WI38 (cell line): ENCODE data around the gene XRCC5.

ENCODE experiments used
- H3K4me3 ChIP-seq: 2 replicates; pipeline ENCODE4 v1.5.1; 2011; ENCODE audit warnings: low read depth, mild to moderate bottlenecking, control low read depth, low read length
- TF ChIP-seq, protein P1 (sequence below): IDR thresholded peaks from 2 replicates; pipeline ENCODE4 v1.5.1; 2012; ENCODE audit warnings: low read depth, mild to moderate bottlenecking, control low read depth, low read length

The XRCC5 gene

DNA sequence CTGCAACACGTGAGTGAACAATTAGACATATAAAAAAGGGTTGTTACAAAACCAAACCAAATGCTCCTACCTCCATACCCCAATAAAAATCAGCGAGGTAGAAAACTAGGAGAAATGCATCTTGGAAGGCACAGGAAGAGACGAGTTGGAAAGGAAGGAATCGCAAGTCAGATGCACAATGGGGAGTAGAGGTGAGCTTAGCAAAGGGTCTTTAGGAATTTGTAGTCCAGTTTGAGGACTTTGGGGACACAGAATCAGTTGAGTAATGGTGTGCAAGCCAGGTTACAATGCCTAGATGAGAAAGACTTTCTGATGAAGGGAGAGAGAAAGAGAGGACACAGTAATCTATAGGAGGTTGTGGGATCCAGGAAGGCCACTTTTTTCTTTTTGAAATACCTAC lies 35.7 kb downstream of the XRCC5 start:
- H3K4me3 ChIP-seq: no peak overlapping the region
- TF ChIP-seq, protein P1, sequence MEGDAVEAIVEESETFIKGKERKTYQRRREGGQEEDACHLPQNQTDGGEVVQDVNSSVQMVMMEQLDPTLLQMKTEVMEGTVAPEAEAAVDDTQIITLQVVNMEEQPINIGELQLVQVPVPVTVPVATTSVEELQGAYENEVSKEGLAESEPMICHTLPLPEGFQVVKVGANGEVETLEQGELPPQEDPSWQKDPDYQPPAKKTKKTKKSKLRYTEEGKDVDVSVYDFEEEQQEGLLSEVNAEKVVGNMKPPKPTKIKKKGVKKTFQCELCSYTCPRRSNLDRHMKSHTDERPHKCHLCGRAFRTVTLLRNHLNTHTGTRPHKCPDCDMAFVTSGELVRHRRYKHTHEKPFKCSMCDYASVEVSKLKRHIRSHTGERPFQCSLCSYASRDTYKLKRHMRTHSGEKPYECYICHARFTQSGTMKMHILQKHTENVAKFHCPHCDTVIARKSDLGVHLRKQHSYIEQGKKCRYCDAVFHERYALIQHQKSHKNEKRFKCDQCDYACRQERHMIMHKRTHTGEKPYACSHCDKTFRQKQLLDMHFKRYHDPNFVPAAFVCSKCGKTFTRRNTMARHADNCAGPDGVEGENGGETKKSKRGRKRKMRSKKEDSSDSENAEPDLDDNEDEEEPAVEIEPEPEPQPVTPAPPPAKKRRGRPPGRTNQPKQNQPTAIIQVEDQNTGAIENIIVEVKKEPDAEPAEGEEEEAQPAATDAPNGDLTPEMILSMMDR: no peak

DNA sequence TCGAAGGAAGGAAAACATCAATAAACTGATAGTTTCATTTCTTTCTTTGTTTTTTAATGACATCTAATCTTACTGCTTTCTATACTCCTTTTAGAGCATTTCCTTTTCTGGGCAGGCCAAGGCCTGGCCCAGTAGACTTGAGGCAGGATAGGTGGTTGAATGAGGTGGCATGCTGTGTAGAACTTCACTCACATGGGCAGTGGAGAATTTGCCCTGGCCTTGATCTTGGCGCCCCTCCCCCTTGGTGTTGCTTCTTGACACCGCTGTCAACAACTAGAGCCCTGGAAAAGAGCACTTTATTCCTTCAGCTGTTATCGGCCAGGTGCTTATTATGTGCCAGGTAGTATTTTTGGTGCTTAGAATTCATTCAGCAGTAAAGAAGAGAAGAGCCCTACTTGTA lies 37.4 kb downstream of the XRCC5 start:
- no peak overlapping the region for H3K4me3 ChIP-seq
- TF ChIP-seq, protein P1: no peak

DNA sequence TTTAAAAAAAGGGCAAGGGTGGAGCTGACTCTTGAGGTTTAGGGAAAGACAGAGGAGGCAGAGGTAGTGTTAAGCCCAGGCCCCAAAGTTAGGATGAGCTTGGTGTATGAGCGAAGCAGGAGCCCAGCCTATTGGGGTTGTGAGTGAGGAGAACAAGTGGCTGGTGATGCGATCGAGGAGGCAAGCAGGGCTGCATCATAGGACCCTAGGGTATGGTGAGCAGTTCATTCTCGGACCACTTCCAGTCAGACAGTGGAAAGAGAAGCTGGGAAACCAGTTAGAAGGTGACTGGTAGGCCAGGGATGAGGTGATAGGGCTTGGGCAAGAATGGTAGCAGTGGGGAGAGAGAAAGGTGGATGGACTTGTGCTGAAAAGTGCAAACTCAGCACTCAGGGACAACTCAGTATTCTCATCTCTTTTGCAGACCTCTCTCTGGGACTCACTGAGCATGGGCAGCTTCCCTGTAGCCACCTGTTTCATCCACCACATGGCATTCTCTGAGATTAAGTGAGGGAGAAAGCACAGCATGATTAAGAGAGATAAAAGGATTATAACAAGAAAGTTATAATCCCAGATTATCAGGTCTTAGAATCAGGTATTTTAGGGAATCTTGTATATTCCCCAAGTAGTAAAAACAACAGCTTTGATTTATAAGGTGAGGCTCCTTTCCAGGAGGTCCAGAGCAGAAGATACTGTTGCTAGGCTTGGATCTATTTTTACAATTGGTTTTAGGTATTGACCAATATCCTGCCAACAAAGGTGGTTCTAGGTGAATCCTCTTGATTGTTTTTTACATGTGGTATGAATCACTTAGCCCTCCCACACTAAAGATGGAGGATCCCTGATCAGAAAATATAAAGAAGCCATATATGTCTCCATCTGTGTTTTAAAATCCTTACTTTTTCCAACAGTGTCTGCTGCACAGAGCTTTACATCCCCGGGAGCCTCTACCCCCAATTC lies 38.3 kb downstream of the XRCC5 start:
- no peak overlapping the region for H3K4me3 ChIP-seq
- TF ChIP-seq, protein P1: no peak

DNA sequence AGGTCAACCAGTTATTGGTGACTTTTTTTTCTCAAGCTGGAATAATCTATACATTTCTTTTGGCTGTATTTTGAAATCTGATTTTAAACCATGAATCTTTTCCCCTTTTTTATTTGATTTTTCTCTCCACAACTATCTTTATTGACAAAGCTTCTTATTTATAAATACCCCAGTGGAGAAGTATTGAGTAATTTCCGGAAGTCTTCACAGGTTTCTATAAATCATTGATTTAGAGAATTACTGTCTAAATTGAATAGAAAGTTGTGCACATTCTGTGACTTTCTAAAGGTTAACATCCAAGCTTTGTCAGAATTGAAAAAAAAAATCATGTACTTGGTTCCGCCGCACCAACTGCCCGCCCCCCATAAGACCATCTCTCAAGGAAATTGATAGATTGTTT lies 39.8 kb downstream of the XRCC5 start:
- TF ChIP-seq, protein P1: no peak
- no peak overlapping the region for H3K4me3 ChIP-seq

DNA sequence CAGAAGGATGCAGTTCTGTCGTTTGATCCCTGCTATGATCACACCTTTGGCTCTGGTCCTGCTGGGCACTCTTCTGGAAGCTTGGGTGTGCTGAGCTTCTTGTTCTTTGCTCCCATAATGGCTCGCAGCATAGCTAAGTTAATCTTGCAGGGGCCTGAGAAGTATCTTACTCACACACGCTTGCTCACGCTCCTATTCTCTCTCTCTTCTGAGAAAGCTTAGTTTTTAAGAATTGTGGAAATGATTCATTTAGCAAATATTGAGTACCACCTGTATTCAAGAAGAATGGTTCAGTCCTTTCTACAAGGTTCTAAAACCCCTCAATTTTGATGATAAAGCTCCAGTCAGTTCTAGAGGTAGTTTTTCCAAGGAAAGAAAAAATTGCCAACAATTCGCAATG lies 40.6 kb downstream of the XRCC5 start:
- TF ChIP-seq, protein P1: no peak

DNA sequence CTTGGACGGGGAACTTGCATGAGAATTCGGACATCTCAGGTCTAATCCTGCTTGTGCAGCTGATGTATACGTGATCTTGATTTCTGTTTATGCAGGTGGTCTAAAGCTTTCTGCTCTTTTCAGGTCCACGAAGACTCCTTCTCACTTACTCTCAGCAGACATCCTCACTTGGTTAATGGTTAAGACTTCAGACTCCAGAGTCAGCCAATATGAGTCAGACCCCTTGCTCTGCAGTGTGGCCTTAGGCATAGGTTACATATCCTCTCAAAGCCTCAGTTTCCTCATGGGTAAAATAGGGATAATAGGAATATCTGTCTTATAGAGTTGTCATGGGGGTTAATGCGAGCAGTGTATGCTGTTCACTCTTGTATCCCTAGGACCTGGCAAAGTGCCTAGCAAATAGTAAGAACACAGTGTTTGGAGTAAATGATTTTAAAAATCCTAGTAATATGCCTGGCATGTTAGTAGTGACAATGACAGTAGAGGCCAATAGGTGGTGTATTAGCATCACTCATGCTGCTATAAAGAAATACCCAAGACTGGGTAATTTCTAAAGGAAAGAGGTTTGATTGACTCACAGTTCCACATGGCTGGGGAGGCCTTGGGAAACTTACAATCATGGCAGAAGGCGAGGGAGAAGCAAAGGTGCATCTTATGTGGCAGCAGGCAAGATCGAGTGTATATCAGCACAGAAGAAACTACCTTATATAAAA lies 42.3 kb downstream of the XRCC5 start:
- H3K4me3 ChIP-seq: no peak overlapping the region
- TF ChIP-seq, protein P1: no peak

More for the DNA sequence above, 40.6 kb downstream of the XRCC5 start:
- no peak overlapping the region for H3K4me3 ChIP-seq

DNA sequence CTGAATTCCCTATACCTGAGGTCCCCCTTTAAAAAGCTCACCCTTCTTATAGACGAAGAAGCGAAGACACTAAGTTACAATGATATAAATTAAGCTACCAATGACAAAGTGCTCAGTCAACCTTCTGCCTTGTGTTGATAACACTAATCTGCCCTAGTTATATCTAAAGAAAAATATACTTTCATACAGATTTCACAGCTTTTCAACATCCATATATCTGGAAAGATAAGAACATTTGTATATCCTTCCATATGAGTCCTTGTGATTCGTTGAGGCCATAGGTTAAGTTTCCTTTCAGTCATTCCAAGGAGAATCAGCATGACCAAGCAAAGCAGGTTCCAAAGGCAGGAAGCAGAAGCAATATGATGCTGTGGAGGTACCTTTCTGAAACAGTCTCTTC lies 46.8 kb downstream of the XRCC5 start:
- H3K4me3 ChIP-seq: no peak overlapping the region
- TF ChIP-seq, protein P1: no peak
